ENCODE measurements around the gene SIRPG.

DNA sequence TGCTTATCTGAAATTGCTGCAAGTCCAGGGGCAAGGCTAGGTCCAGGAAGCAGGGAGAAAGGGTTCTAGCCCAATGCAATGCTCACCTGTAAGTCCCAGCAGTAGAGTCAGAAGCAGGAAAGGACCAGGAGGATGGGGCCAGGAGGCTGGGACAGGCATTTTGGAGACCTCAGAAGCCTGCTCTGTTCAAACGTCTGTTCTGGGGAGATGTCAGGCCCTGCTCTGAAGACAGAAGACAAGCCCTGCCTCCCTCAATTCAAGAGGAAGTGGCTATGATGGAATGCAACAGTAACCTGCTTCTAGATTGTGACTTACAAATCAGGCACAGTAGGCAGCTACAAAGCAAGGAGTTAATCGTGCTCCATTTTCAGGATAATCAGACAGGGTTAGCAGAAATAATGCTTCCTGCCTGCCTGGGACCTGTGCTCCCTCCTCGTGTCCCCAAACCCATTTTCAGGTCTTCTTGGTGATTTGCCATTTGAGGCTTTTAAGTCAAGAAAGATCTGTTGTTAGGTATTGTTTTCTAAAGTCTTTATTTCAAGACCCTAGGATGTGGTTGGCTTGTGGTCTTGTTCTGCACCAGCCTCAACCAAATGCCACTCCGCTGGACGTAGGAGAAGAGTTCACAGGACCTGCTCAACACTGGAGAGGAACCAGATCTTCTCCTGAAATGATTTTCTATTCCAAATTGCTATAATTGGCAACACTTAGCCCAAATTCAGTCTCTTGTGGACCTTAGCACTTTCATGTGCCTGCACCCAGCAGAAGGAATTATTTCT is at the start of gene SIRPG:
- TF ChIP-seq, protein P1, sequence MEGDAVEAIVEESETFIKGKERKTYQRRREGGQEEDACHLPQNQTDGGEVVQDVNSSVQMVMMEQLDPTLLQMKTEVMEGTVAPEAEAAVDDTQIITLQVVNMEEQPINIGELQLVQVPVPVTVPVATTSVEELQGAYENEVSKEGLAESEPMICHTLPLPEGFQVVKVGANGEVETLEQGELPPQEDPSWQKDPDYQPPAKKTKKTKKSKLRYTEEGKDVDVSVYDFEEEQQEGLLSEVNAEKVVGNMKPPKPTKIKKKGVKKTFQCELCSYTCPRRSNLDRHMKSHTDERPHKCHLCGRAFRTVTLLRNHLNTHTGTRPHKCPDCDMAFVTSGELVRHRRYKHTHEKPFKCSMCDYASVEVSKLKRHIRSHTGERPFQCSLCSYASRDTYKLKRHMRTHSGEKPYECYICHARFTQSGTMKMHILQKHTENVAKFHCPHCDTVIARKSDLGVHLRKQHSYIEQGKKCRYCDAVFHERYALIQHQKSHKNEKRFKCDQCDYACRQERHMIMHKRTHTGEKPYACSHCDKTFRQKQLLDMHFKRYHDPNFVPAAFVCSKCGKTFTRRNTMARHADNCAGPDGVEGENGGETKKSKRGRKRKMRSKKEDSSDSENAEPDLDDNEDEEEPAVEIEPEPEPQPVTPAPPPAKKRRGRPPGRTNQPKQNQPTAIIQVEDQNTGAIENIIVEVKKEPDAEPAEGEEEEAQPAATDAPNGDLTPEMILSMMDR (IDR thresholded peaks at IDR 0.05): no peak
- no peak for TF ChIP-seq POLR2A (IDR thresholded peaks at IDR 0.05)

Measured in vagina (tissue), 2 donors.